GM12874 (cell line): ENCODE data around the gene ZFP28.

Source experiments
- CTCF ChIP-seq: IDR thresholded peaks from 2 replicates; pipeline ENCODE4 v1.5.1; 2011; ENCODE audit warnings: low read depth, mild to moderate bottlenecking, control low read depth, low read length, moderate library complexity; ENCODE audit not compliant: insufficient read depth

Gene ZFP28

DNA sequence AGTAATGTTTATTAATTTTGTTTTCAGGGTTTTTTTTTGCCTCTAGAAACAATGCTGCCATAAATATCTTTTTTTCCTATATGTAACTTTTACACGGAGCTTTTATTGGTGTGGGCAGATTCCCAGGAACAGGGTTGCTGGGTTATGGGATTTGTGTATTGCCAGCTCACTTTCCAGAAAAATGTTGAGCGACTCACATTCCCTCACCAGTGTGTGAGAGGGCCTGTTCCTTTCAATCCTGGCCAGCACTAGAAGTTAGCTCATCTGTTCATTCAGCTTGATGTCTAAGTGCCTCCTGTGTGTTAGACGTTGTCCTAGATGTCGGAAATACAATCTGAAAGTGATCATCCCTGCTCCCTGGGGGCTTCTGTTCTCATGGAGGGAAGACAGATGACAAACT lies 58.9 kb downstream of the ZFP28 start:
- TF ChIP-seq CTCF = no peak

DNA sequence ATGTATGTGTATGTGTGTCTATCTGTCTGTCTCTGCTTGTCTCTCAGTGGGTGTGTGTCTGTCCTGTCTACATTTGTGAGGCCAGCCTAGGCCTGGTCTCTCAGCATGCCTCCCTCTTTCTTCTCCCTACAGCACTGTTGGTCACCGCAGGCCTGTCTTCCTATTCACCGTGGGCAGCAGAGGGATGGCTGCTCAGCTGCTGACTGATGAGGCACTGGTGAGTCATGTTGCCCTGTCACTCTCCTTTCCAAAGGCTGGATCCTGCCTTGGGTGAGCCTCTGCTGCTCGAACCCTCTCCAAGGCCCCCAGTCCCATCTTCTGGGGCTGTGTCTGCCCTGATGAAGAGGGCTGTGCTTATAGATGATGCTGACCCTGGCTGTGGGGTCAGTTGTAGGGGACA lies 62.6 kb downstream of the ZFP28 start:
- no peak for TF ChIP-seq CTCF

- no peak for TF ChIP-seq CTCF
Measured at GRCh38 chr19:56603829-56604228, 65.1 kb downstream of the ZFP28 start.
